ENCODE data around the gene ADAMTS14. TPM values are rescaled to one million over a fixed set of nuclear protein-coding genes. Genes with fewer than 3 reads are reported as not detected.
A peak's percentile ranks its signal among the peaks of the same experiment; 100 is the strongest.

ADAMTS14 gene
- total RNA-seq, 1 donor from 2014 or later, result 19.4 TPM

GRCh38 chr10:70673043-70673928, 980 bp downstream of the ADAMTS14 start:
- peak overlapping the region; percentile 84 for H3K4me3 Mint-ChIP-seq (ENCODE audit: unreplicated experiment)
- Histone ChIP-seq H3K27ac (ENCODE audit: low read depth, low read length) (peak overlapping the region; percentile 74), H3K79me2 (ENCODE audit: insufficient read depth, low read length) (peaks cover 44% of the 10 kb centered on the region), H3K9me3 (ENCODE audit: insufficient read depth, low read depth, low read length) (no peaks in the 10 kb centered on the region), H3K4me1 (ENCODE audit: insufficient read depth, low read length) (peaks cover 34% of the 10 kb centered on the region), H3K27me3 (ENCODE audit: insufficient read depth, low read length) (no peaks in the 10 kb centered on the region), H2AFZ (ENCODE audit: low read depth, low read length) (peak overlapping the region; percentile 6), H3K4me3 (ENCODE audit: insufficient read depth, low read depth, low read length) (peak overlapping the region; percentile 65), H3K4me2 (ENCODE audit: low read length) (peak overlapping the region; percentile 92), H3K36me3 (ENCODE audit: insufficient read depth, low read length) (peaks cover 2% of the 10 kb centered on the region), H3K9ac (ENCODE audit: low read length) (peak overlapping the region; percentile 89), H4K20me1 (ENCODE audit: insufficient read depth, low read length) (peaks cover 12% of the 10 kb centered on the region)
- H3K27ac Mint-ChIP-seq (ENCODE audit: unreplicated experiment), result peak overlapping the region; percentile 49
- peak; percentile 69 for FAIRE-seq
- H3K4me1 Mint-ChIP-seq (ENCODE audit: low read depth, unreplicated experiment), result peaks cover 34% of the 10 kb centered on the region
- TF ChIP-seq CTCF (IDR thresholded peaks at IDR 0.05; ENCODE audit: insufficient read depth, low read depth, low read length) (no peak), EZH2 (IDR thresholded peaks at IDR 0.05; ENCODE audit: insufficient read depth, low read length) (no peak)
- no peaks in the 10 kb centered on the region for H3K9me3 Mint-ChIP-seq (ENCODE audit: unreplicated experiment)
- peak; percentile 91 for DNase-seq (ENCODE audit: low read depth)
- peaks cover 13% of the 10 kb centered on the region for H3K27me3 Mint-ChIP-seq (ENCODE audit: low read depth, unreplicated experiment)
- peaks cover 4% of the 10 kb centered on the region for H3K36me3 Mint-ChIP-seq (ENCODE audit: low read depth, unreplicated experiment)

- peaks cover 2% of the 10 kb centered on the region for H3K36me3 ChIP-seq (ENCODE audit: insufficient read depth, low read length)
- peaks cover 18% of the 10 kb centered on the region for H4K20me1 ChIP-seq (ENCODE audit: insufficient read depth, low read length)
- H3K4me1 Mint-ChIP-seq (ENCODE audit: low read depth, unreplicated experiment), result peaks cover 38% of the 10 kb centered on the region
- peaks cover 27% of the 10 kb centered on the region for H3K4me1 ChIP-seq (ENCODE audit: insufficient read depth, low read length)
- H3K79me2 ChIP-seq (ENCODE audit: insufficient read depth, low read length), result peaks cover 51% of the 10 kb centered on the region
- peak overlapping the region; percentile 65 for H3K4me3 ChIP-seq (ENCODE audit: insufficient read depth, low read depth, low read length)
- H3K4me3 Mint-ChIP-seq (ENCODE audit: unreplicated experiment), result peak overlapping the region; percentile 84
- no peak for FAIRE-seq
- peak overlapping the region; percentile 74 for H3K27ac ChIP-seq (ENCODE audit: low read depth, low read length)
- peak overlapping the region; percentile 89 for H3K9ac ChIP-seq (ENCODE audit: low read length)
- H3K27me3 Mint-ChIP-seq (ENCODE audit: low read depth, unreplicated experiment), result peaks cover 10% of the 10 kb centered on the region
- no peak for TF ChIP-seq EZH2 (IDR thresholded peaks at IDR 0.05; ENCODE audit: insufficient read depth, low read length)
- no peak for TF ChIP-seq CTCF (IDR thresholded peaks at IDR 0.05; ENCODE audit: insufficient read depth, low read depth, low read length)
- H3K9me3 Mint-ChIP-seq (ENCODE audit: unreplicated experiment), result no peaks in the 10 kb centered on the region
- H3K27me3 ChIP-seq (ENCODE audit: insufficient read depth, low read length), result no peaks in the 10 kb centered on the region
- peaks cover 6% of the 10 kb centered on the region for H3K36me3 Mint-ChIP-seq (ENCODE audit: low read depth, unreplicated experiment)
- H3K27ac Mint-ChIP-seq (ENCODE audit: unreplicated experiment), result no peak overlapping the region
- peak overlapping the region; percentile 92 for H3K4me2 ChIP-seq (ENCODE audit: low read length)
- no peaks in the 10 kb centered on the region for H3K9me3 ChIP-seq (ENCODE audit: insufficient read depth, low read depth, low read length)
- no peak for DNase-seq (ENCODE audit: low read depth)
- no peak overlapping the region for H2AFZ ChIP-seq (ENCODE audit: low read depth, low read length)
These were observed 1.7 kb downstream of the ADAMTS14 start for GRCh38 chr10:70673929-70674559.

Measured in astrocyte (in vitro differentiated cells and primary cell).